Left lung (tissue), 10 donors: Measurements from ENCODE around the gene BLOC1S5. TPM values are rescaled to one million over a fixed set of nuclear protein-coding genes. Genes with fewer than 3 reads are reported as not detected.

ENCODE experiments used
- ATAC-seq: fragments of 200-7000 bp; cut with Tn5 transposase; one replicate; pipeline ENCODE4 v1.9.1; 2020; ENCODE audit warnings: moderate library complexity
- DNase-seq, 4 donors: peaks; one replicate each; pipeline ENCODE4 v3.0.0-alpha.2; 2013 to 2020
- H3K27ac ChIP-seq, 2 donors: fragments of 200-600 bp; sonication (generic) in 1 of 2; one replicate each; pipeline versions ENCODE4 v1.5.0 to v1.8.0; 2020 to 2021
- H3K27me3 ChIP-seq, 2 donors: fragments of 200-600 bp; sonication (generic) in 1 of 2; one replicate each; pipeline versions ENCODE4 v1.5.0 to v1.8.0; 2020 to 2021
- H3K36me3 ChIP-seq, 2 donors: fragments of 200-600 bp; sonication (generic) in 1 of 2; one replicate each; pipeline versions ENCODE4 v1.5.0 to v1.8.0; 2020 to 2021
- H3K4me1 ChIP-seq, 2 donors: fragments of 200-600 bp; one replicate each; pipeline ENCODE4 v1.8.0; 2021
- H3K4me3 ChIP-seq, 2 donors: fragments of 200-600 bp; sonication (generic) in 1 of 2; one replicate each; pipeline versions ENCODE4 v1.5.0 to v1.8.0; 2020 to 2021; ENCODE audit warnings: mild to moderate bottlenecking in 1 of 2
- H3K9me3 ChIP-seq, 2 donors: fragments of 200-600 bp; sonication (generic) in 1 of 2; one replicate each; pipeline versions ENCODE4 v1.5.0 to v1.8.0; 2020 to 2021
- intact Hi-C, 2 donors: fragments of 100-400 bp; cut with DNase I; formaldehyde crosslinking; loops; one replicate each; pipeline versions ENCODE4 v1.11.2 to v1.14.2; 2022
- polyA plus RNA-seq, 6 donors: library from polyadenylated mRNA; unstranded; fragments of 120-200 nt; gene quantifications; one replicate each; pipeline ENCODE4 v1.2.1, GENCODE V29; 2013; ENCODE audit not compliant: insufficient read length in 6 of 6
- total RNA-seq, 2 donors: library from RNA; stranded (reverse); fragmentation: NEBNext Ultra II Directional; extraction: Animal tissue kit (Norgen Biotek cat#: 25700); gene quantifications; one replicate each; pipeline ENCODE4 v1.2.1, GENCODE V29; 2021
- TF ChIP-seq, protein P1 (sequence below), 2 donors: fragments of 200-600 bp; sonication (generic) in 1 of 2; IDR thresholded peaks; one replicate each; pipeline versions ENCODE4 v1.5.0 to v1.8.0; 2021; ENCODE audit warnings: antibody characterized with exemption in 2 of 2
- donor health status: DM: no; HTN: yes; CAD: no.
- donor health status: DM: no; HTN: no; CAD: no.

Gene BLOC1S5
- total and polyA plus RNA-seq, 8 donors = 10.8 to 22.6 (median 18.7) TPM

DNA sequence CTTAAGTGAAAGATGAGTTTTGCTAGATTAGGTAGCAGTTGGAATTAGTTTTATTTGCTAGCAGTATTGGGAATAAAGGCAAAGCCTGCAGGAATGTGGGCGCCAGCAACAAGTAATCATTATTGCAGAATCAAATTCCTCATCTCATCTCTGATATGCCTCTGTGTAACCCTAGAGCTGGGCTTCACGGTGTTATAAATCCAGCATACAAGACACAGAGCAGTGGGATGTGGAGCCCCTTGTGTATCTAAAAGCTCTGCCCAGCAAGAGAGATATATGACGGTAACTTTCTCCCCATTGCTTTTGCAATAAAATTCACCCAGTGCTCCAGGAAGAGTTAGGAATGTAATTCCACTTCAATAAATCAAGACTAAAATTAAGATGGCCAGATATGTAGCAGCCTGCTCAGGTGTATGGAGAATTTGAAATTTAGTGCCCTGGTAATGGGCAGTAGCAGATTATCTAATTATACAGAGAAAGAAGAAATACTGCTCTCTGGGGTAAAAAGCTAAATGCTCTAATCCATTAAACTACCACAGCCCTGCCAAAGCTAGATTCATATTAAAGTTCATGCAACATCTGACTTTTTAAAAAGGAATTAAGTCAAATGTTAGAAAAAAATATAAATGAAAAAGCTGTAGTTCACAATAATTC, 5.6 kb upstream of the BLOC1S5 start:
- peaks cover 0 to 4% of the 10 kb centered on the region in 2 donors for H3K4me1 ChIP-seq
- DNase-seq (no peak), ATAC-seq (no peak)
- H3K36me3 ChIP-seq = no peaks in the 10 kb centered on the region
- no peak overlapping the region for H3K27ac ChIP-seq
- intact Hi-C loops = no loop called here
- H3K27me3 ChIP-seq = no peaks in the 10 kb centered on the region
- TF ChIP-seq, protein P1, sequence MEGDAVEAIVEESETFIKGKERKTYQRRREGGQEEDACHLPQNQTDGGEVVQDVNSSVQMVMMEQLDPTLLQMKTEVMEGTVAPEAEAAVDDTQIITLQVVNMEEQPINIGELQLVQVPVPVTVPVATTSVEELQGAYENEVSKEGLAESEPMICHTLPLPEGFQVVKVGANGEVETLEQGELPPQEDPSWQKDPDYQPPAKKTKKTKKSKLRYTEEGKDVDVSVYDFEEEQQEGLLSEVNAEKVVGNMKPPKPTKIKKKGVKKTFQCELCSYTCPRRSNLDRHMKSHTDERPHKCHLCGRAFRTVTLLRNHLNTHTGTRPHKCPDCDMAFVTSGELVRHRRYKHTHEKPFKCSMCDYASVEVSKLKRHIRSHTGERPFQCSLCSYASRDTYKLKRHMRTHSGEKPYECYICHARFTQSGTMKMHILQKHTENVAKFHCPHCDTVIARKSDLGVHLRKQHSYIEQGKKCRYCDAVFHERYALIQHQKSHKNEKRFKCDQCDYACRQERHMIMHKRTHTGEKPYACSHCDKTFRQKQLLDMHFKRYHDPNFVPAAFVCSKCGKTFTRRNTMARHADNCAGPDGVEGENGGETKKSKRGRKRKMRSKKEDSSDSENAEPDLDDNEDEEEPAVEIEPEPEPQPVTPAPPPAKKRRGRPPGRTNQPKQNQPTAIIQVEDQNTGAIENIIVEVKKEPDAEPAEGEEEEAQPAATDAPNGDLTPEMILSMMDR (IDR thresholded peaks at IDR 0.05) = no peak
- H3K4me3 ChIP-seq = no peak overlapping the region
- H3K9me3 ChIP-seq = no peaks in the 10 kb centered on the region

DNA sequence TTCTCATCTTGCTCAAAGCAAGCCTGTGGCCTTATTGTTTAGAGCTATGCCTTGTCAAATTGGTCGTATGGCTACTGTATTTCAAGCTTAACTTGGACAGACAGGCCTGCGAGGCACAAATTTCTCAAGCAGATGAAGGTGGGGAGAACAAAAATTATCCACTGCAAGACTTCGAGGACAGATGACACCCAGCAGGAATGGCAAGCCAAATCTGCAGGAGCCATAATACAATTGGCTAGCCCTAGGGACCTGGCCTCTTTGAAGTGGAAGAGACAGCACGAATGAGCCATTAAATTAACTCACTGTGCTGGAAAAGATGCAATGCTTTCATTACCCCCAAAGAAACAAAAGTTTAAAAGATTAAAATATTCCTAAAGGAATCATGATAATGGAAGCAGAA, 5.0 kb upstream of the BLOC1S5 start:
- Histone ChIP-seq H3K9me3 (no peaks in the 10 kb centered on the region), H3K4me1 (peaks cover 0 to 7% of the 10 kb centered on the region in 2 donors), H3K36me3 (no peaks in the 10 kb centered on the region), H3K27me3 (no peaks in the 10 kb centered on the region), H3K27ac (no peak overlapping the region), H3K4me3 (no peak overlapping the region)
- no peak for DNase-seq
- no peak for ATAC-seq
- TF ChIP-seq, protein P1 (IDR thresholded peaks at IDR 0.05) = no peak
- intact Hi-C loops = no loop called here

DNA sequence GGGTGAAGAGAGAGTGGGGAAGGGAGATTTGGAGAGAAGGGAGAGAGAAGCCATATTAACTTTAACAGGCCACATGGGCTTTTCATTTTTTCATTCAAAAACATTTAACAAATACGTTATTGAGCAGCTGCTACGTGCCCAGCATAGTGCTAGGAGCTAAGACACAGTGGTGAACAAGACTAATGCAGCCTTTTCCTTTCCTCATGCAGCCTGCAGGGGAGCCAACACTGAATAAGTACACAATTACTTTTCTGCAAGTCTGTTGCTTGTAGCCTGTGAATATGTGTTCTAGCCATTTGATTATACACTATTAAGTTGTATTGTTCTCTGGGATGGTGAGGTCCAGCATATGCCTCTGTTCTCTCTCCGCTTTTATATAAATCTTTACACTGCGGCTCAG, 1.9 kb upstream of the BLOC1S5 start:
- ATAC-seq (no peak), DNase-seq (no peak)
- intact Hi-C loops = no loop called here
- Histone ChIP-seq H3K27ac (no peak overlapping the region), H3K27me3 (no peaks in the 10 kb centered on the region), H3K9me3 (no peaks in the 10 kb centered on the region), H3K36me3 (peaks cover 0 to 9% of the 10 kb centered on the region in 2 donors), H3K4me3 (no peak overlapping the region), H3K4me1 (peaks cover 0 to 17% of the 10 kb centered on the region in 2 donors)
- TF ChIP-seq, protein P1 (IDR thresholded peaks at IDR 0.05) = no peak

DNA sequence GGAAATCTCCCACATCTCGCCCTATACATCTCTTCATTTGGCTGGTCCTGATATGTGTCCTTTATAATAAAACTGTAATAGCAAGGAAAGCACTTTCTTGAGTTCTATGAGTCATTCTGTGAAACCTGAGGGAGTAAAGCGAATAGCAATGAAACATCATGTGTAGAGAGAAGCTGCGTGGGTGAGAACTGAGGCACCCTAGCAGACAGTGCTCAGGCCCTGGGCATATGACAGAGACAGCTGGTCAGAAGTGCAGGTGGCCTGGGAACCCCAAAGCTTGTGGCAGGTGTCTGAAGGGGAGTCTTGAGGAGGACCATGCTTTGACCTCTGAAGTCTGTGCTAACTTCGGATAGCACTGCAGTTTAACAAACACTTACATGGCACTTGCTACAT, 1.3 kb upstream of the BLOC1S5 start:
- ATAC-seq = no peak
- Histone ChIP-seq H3K4me3 (no peak overlapping the region), H3K36me3 (peaks cover 0 to 9% of the 10 kb centered on the region in 2 donors), H3K27ac (no peak overlapping the region), H3K9me3 (no peaks in the 10 kb centered on the region), H3K4me1 (peaks cover 0 to 17% of the 10 kb centered on the region in 2 donors), H3K27me3 (no peaks in the 10 kb centered on the region)
- intact Hi-C loops = no loop called here
- TF ChIP-seq, protein P1 (IDR thresholded peaks at IDR 0.05) = no peak
- DNase-seq = no peak

DNA sequence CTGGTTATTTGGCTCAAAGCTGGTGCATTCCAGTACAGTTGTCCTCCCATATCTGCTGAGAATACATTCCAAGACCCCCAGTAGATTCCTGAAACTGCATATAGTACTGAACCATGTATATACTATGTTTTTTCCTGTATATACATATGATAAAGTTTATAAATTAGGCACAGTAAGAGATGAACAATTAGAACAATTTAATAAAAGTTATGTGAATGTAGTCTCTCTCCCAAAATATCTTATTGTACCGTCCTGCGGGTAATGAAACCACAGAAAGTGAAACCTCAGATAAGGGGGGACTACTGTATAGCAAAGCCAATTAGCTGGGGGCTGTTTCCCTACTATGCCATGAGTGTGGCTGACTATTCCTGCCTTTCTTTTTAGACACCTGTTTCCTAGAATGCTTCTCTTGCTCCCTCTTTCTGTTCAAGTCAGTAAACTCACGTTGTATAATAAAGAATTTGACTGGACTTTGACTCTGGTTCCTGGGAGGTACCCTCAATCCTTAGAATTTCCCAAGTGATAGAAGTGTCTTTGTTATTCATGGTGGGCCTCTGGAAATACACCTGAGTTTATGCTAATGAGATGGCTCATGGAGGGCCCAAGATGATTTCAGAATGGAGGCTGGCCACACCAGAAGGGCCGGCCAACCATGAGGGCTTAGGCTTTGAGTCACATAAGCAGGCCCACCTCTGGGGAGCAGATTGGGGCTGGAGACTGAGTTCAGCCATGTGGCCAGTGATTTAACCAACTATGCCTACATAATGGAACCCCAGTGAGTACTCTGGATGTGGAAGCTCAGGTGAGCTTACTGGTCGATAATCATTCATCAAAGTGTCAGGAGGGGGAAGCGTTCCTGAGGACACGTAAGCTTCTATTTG, 689 bp upstream of the BLOC1S5 start:
- peak overlapping the region; percentile 84 to 88 for H3K4me3 ChIP-seq
- DNase-seq (no peak), ATAC-seq (no peak)

More for the DNA sequence above, 689 bp upstream of the BLOC1S5 start:
- Histone ChIP-seq H3K27me3 (no peaks in the 10 kb centered on the region), H3K36me3 (peaks cover 0 to 14% of the 10 kb centered on the region in 2 donors), H3K4me1 (peaks cover 0 to 17% of the 10 kb centered on the region in 2 donors), H3K27ac (peak overlapping the region; percentile 86 to 87), H3K9me3 (no peaks in the 10 kb centered on the region)
- TF ChIP-seq, protein P1 (IDR thresholded peaks at IDR 0.05) = no peak
- intact Hi-C loops = no loop called here
